Stimulated activated CD8-positive, alpha-beta memory T cell treated with anti-CD3 and anti-CD28 coated beads, Interleukin-4, amount 100 ng/mL, for 24 hours (primary cell): ENCODE data around the gene DLG4.

Source experiments
- DNase-seq: peaks from one replicate; pipeline ENCODE4 v3.0.0-alpha.2; 2020; ENCODE audit warnings: low read depth

Gene DLG4

GRCh38 chr17:7156342-7156940, 63.2 kb downstream of the DLG4 start:
- no peak for DNase-seq

DNA sequence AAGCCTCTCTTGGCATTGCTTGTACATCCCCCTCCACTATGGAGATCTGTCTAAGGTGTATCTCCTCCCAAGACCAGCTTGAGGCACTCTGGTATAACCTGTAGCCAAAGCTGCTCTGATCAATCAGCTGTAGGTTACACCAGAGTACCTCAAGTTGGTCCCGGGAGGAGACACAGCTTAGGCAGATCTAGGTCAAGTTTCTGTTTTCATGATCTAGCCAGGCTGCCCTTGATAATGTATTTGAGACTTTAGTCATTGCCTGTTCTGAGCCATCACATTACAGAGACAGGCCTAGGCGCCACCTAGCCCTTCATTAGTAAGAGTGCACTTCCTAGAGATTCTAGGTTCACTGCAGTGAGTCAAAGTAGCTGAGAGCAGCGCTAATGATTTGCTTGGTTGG, 71.9 kb downstream of the DLG4 start:
- DNase-seq, result no peak

DNA sequence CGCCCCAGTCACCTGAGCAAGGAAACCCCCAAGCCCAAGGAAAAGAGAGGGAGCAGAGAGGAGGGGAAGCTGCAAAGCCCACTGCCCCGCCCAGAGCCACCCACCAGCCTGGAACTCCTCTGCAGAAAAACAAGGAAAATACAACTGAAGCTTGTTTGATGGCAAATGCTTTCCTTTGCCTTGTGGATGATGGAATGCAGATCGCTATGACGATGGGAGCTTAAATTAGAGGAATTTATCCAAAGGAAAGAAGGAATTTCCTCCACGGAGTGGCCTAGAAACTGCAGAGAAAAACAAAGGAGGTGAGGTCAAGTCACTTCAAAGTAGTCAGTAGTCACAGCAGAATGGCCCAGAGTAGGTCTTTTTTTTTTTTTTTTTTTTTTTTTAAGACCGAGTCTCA, 73.5 kb downstream of the DLG4 start:
- no peak for DNase-seq

DNA sequence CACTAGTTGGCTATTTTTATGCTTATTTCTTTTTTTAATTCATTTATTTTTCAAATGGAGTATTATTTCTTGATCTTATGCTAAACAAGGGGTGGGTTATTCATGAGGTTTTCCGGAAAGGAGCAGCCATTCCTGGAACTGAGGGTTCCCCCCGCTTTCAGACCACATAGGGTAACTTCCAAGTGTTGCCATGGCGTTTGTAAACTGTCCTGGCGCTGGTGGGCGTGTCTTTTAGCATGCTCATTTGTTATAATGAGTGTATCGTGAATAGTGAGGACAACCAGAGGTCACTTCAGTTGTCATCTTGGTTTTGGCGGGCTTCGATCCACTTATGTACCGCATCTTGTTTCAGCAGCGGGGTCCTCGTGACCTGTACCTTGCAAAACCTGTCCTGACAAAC, 75.4 kb downstream of the DLG4 start:
- no peak for DNase-seq

DNA sequence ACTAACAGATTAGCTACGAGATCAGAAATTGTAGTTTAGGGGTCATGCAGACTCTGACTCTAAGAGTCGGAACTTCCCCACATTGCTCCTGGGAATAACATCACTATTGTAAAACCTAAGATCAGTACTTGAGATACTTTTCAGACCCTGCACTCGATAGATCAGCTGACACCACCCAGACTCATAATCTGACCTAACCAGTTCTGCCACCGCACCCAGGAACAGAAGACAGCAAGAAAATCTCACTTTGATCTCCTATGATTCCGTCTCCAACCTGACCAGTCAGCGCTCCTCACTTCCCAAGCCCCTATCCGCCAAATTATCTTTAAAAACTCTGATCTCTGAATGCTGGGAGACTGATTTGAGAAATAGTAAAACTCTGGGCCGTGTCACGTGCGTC, 77.8 kb downstream of the DLG4 start:
- no peak for DNase-seq

DNA sequence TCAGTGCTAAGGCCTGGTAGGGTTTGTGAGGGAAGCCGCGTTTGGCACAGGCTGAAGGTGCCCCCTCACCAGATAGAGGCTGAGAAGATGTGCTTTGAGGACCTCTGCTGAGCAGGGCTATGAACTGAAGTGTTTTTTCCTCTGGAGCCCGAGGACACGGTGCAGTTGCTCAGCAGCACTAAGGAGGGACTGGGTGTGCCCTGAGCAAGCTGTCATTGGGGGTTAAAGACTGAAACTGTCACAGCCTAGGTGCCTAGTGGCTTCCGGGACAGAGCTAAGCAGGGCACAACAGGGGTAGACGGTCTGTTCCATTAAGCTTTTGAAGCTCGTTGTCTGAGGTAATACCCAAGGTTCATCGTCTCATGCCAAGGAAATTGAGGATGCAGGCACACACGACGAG, 80.2 kb downstream of the DLG4 start:
- DNase-seq, result no peak

DNA sequence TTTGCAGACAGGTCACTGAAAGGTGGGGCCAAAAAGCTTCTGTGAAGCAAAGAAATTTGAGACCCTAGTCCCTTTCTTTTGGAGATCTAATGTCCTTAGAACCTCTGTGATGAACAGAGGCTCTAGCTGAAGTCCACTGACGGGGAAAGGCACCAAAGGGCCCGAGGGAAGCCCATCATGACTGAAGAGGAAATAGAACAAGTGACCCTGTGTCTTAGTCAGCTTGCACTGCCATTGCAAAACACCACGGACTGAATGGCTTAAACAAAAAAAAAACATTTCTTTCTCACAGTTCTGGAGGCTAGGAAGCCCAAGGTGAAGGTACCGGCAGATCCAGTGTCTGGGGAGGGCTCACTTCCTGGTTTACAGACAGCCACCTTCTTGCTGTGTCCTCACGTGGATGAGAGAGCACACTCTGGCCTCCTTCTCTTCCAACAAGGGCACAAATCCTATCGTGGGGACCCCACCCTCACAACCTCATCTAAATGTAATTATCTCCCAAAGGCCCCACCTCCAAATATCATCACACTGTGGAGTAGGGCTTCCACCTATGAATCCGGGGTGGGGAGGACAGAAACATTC, 80.7 kb downstream of the DLG4 start:
- DNase-seq, result no peak

DNA sequence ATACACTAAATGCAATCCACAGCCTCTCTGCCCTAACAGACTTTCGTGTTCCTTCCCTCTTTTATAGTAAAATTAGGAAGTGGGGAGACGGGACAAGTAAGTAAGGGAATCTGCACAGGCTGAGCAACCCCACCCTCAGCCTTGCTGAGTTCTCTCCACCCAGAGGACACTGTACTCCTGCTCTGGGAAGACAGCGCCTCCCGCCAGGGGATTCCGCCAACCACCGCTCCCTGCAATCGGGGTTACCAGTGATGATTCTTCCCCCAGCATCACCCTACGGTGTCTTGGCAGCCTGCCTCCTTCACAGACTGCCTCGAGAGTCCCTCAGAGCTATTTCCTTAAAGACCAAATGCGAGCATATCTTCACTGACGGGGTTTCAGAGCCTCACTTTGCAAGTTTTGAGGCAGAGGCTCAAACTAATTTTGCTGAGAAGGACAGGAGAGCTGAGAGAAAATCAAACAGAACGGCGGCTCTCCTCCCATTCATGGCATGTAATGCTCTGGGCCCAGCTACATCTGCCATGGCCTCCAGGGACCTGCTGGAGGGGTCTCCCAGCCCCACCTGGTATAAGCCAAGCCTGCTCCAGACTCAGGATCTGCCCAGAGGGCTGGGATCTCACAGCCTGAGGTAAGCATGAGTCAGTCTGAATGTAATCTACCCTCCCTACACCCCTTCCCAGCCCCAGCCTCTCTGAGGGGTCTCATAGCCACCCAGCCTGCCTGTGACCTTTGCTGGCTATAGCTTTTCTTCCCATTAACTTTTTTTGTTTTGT, 82.3 kb downstream of the DLG4 start:
- no peak for DNase-seq
